ENCODE data around the gene SDK1. TPM values are rescaled to one million over a fixed set of nuclear protein-coding genes. Genes with fewer than 3 reads are reported as not detected.

Gene SDK1
- total and polyA plus RNA-seq, 2 experiments from 2014 or later: 2.1 to 10.0 TPM

GRCh38 chr7:3463696-3464095 lies 162.6 kb downstream of the SDK1 start:
- Histone ChIP-seq H3K4me3 (no peak overlapping the region), H3K4me1 (ENCODE audit: insufficient read depth) (no peaks in the 10 kb centered on the region), H3K27me3 (ENCODE audit: insufficient read depth) (no peaks in the 10 kb centered on the region), H3F3A (replicated peaks; ENCODE audit: low read depth) (no peaks in the 10 kb centered on the region), H2AFZ (no peak overlapping the region), H4K20me1 (replicated peaks; ENCODE audit: insufficient read depth) (no peaks in the 10 kb centered on the region), H3K27ac (ENCODE audit: low read depth) (no peak overlapping the region), H3K36me3 (ENCODE audit: insufficient read depth) (no peaks in the 10 kb centered on the region), H3K4me2 (no peak overlapping the region), H3K79me2 (replicated peaks; ENCODE audit: insufficient read depth) (no peaks in the 10 kb centered on the region), H3K9me2 (ENCODE audit: insufficient read depth) (no peaks in the 10 kb centered on the region)
- H3K27me3 Mint-ChIP-seq (ENCODE audit: insufficient read depth, low read depth, poor library complexity): no peaks in the 10 kb centered on the region
- TF ChIP-seq ZNF114 (CRISPR knock-in tag; IDR thresholded peaks at IDR 0.05) (no peak), JUNB (IDR thresholded peaks at IDR 0.05; ENCODE audit: unreplicated experiment) (no peak), EZH2phosphoT487 (IDR thresholded peaks at IDR 0.05; ENCODE audit: unreplicated experiment) (no peak), CTCF (conservative IDR thresholded peaks at IDR 0.05; ENCODE audit: low read depth in 2 of 2) (no peak), REST (IDR thresholded peaks at IDR 0.05; ENCODE audit: unreplicated experiment) (no peak), POLR2AphosphoS5 (IDR thresholded peaks at IDR 0.05; ENCODE audit: low read depth) (no peak), ETS1 (IDR thresholded peaks at IDR 0.05) (no peak)
- DNase-seq (ENCODE audit: low spot score) (no peak), ATAC-seq (no peak)
- no peaks in the 10 kb centered on the region for H3K36me3 Mint-ChIP-seq (ENCODE audit: low read depth)
- H3K4me1 Mint-ChIP-seq: peaks cover 6% of the 10 kb centered on the region; the same call in 2 of the 3 replicates
- H3K27ac Mint-ChIP-seq: no peak overlapping the region
- no peak overlapping the region for H3K4me3 Mint-ChIP-seq
- no peaks in the 10 kb centered on the region for H3K9me3 Mint-ChIP-seq

- Mint-ChIP-seq H3K4me1 (peaks cover 6% of the 10 kb centered on the region; the same call in 2 of the 3 replicates), H3K27ac (no peak overlapping the region), H3K27me3 (ENCODE audit: insufficient read depth, low read depth, poor library complexity) (no peaks in the 10 kb centered on the region), H3K9me3 (no peaks in the 10 kb centered on the region), H3K4me3 (no peak overlapping the region), H3K36me3 (ENCODE audit: low read depth) (no peaks in the 10 kb centered on the region)
- DNase-seq (ENCODE audit: low spot score) (no peak), ATAC-seq (no peak)
- no peaks in the 10 kb centered on the region for H3K27me3 ChIP-seq (ENCODE audit: insufficient read depth)
- no peak overlapping the region for H3K27ac ChIP-seq (ENCODE audit: low read depth)
- no peak overlapping the region for H3K4me3 ChIP-seq
- no peak overlapping the region for H3K4me2 ChIP-seq
- no peaks in the 10 kb centered on the region for H3F3A ChIP-seq (replicated peaks; ENCODE audit: low read depth)
- no peaks in the 10 kb centered on the region for H3K36me3 ChIP-seq (ENCODE audit: insufficient read depth)
- no peaks in the 10 kb centered on the region for H3K9me2 ChIP-seq (ENCODE audit: insufficient read depth)
- H3K79me2 ChIP-seq (replicated peaks; ENCODE audit: insufficient read depth): no peaks in the 10 kb centered on the region
- no peaks in the 10 kb centered on the region for H3K4me1 ChIP-seq (ENCODE audit: insufficient read depth)
- H2AFZ ChIP-seq: no peak overlapping the region
- H4K20me1 ChIP-seq (replicated peaks; ENCODE audit: insufficient read depth): no peaks in the 10 kb centered on the region
- TF ChIP-seq ETS1 (IDR thresholded peaks at IDR 0.05) (no peak), EZH2 (IDR thresholded peaks at IDR 0.05; ENCODE audit: low read depth, unreplicated experiment) (no peak), STAT1 (IDR thresholded peaks at IDR 0.05; ENCODE audit: unreplicated experiment) (no peak), ZNF114 (CRISPR knock-in tag; IDR thresholded peaks at IDR 0.05) (no peak), NANOG (IDR thresholded peaks at IDR 0.05; ENCODE audit: borderline replicate concordance) (no peak), EZH2phosphoT487 (IDR thresholded peaks at IDR 0.05; ENCODE audit: unreplicated experiment) (no peak)
These were observed 164.0 kb downstream of the SDK1 start for GRCh38 chr7:3464900-3465622.

Data from GM23338 (cell line).